Measurements from ENCODE around the gene PLPP1.

Gene PLPP1

DNA sequence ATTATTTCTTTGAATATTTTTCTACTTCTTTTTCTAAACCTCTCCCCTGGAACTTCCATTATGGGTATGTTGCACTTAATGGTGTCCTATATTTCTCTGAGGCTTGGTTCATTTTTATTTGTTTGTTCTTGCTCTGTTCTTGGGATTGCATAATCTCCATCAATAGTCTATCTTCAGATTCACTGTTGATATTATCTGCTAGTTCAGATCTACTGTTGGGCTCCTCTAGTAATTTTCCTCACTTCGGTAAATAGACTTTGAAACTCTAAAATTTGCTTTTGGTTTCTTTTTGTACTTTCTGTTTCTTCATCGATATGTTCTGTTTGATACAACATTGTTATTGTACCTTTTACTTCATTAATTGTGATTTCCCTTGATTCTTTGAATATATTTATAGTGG is 150.7 kb downstream of the PLPP1 start:
- ChIA-PET CTCF (no interaction called here), POLR2A (no interaction called here)
- no peak for DNase-seq (ENCODE audit: low read depth, low spot score)
- no peak overlapping the region for H3K4me3 ChIP-seq (ENCODE audit: low read depth, low read length)
- TF ChIP-seq, protein P1, sequence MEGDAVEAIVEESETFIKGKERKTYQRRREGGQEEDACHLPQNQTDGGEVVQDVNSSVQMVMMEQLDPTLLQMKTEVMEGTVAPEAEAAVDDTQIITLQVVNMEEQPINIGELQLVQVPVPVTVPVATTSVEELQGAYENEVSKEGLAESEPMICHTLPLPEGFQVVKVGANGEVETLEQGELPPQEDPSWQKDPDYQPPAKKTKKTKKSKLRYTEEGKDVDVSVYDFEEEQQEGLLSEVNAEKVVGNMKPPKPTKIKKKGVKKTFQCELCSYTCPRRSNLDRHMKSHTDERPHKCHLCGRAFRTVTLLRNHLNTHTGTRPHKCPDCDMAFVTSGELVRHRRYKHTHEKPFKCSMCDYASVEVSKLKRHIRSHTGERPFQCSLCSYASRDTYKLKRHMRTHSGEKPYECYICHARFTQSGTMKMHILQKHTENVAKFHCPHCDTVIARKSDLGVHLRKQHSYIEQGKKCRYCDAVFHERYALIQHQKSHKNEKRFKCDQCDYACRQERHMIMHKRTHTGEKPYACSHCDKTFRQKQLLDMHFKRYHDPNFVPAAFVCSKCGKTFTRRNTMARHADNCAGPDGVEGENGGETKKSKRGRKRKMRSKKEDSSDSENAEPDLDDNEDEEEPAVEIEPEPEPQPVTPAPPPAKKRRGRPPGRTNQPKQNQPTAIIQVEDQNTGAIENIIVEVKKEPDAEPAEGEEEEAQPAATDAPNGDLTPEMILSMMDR (IDR thresholded peaks at IDR 0.05; ENCODE audit: insufficient read depth, low read length, missing control alignments) = no peak

DNA sequence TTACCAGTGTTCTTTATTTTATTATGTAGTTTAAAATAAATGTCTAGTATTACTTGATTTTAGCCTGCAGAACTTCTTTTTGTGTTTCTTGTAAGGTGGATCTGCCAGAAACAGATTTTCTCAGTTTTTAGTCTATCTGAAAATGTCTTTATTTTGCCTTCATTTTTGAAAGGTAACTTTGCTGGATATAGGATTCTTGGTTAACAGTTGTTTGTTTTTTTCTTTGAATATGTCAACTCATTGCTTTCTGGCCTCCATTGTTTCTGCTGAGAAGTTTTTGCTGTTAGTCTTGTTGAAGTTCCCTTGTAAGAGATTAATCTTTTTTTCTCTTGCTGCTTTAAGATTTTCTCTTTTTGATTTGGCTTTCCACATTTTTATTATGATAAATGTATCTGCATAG is 151.5 kb downstream of the PLPP1 start:
- DNase-seq (ENCODE audit: low read depth, low spot score) = no peak
- ChIA-PET CTCF (no interaction called here), POLR2A (no interaction called here)
- no peak overlapping the region for H3K4me3 ChIP-seq (ENCODE audit: low read depth, low read length)
- TF ChIP-seq, protein P1 (IDR thresholded peaks at IDR 0.05; ENCODE audit: insufficient read depth, low read length, missing control alignments) = no peak

DNA sequence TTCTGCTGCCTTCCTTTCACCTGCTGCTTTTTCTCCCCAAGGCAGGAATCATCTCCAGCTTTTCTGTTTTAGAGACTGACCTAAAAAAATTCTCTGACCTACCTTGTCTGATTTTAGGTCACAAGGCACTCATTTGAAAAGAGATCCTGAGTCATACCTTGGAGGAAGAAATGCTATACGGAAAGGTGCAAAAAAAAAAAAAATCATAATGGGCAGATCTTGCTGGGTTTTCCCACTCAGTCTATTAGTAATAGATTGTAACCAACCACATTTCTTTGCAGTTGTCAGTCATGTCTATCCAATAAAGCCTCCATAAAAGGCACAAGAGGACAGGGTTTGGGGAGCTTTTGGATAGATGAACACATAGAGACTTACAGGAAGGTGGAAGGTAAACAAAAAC is 157.0 kb downstream of the PLPP1 start:
- ChIA-PET CTCF (interaction anchor here (1.1 kb wide), 2 partner anchors 31 to 314 kb away, joined by 3 read pairs; no protein-coding TSS in a partner anchor), POLR2A (no interaction called here)
- TF ChIP-seq, protein P1 (IDR thresholded peaks at IDR 0.05; ENCODE audit: insufficient read depth, low read length, missing control alignments) = no peak
- H3K4me3 ChIP-seq (ENCODE audit: low read depth, low read length) = no peak overlapping the region
- no peak for DNase-seq (ENCODE audit: low read depth, low spot score)
